ENCODE results near the gene SLBP. TPM values are rescaled to one million over a fixed set of nuclear protein-coding genes. Genes with fewer than 3 reads are reported as not detected.
"Not testable (repeated sequence)": the region's sequence is repeated elsewhere in the genome, so short reads cannot be mapped to it uniquely, and the experiment has no call there.

The SLBP gene
- total RNA-seq, 1 experiment from 2014 or later: 98.3 TPM

DNA sequence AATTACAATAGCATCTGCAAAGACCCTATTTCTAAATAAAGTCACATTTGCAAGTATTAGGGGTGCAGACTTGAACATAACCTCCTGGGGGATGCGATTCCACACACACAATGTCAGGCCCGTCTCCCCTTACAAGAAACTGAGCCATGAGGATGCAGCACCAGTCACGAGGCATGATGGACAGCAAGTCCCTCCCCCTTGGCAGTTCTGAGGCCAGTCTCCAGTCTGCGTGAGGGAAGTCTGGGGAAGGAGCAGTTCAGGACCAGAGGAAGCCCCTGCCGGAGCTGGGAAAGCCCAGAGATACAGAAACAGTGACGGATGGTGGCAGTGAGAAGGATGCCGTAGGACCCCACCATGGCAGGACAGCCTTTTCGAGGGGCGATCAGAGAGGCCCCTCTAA, 37.4 kb downstream of the SLBP start:
- ChIA-PET POLR2A (ENCODE audit: unreplicated experiment) (no interaction called here), CTCF (no interaction called here)
- Histone ChIP-seq H3K4me3 (ENCODE audit: low read length) (no peak overlapping the region), H3K27me3 (ENCODE audit: low read length) (no peaks in the 10 kb centered on the region), H3K27ac (ENCODE audit: low read length) (no peak overlapping the region), H3K9ac (ENCODE audit: low read length) (no peak overlapping the region), H3K79me2 (ENCODE audit: low read length) (no peaks in the 10 kb centered on the region), H4K20me1 (ENCODE audit: low read length) (no peaks in the 10 kb centered on the region), H2AFZ (ENCODE audit: low read length) (no peak overlapping the region), H3K9me2 (replicated peaks; ENCODE audit: low read length) (no peaks in the 10 kb centered on the region), H3K36me3 (ENCODE audit: low read depth, low read length) (no peaks in the 10 kb centered on the region), H3F3A (ENCODE audit: low read length, unreplicated experiment) (no peaks in the 10 kb centered on the region), H3K4me1 (ENCODE audit: insufficient read depth, low read length) (no peaks in the 10 kb centered on the region), H3K4me2 (ENCODE audit: low read length) (no peak overlapping the region), H3K9me3 (ENCODE audit: low read length) (no peaks in the 10 kb centered on the region)
- ATAC-seq (no peak), DNase-seq (no peak)
- no TSS peak for BruUV-seq (replicated peaks)
- intact Hi-C loops (cut with micrococcal nuclease): no loop called here
- TF ChIP-seq EZH2 (IDR thresholded peaks at IDR 0.05; ENCODE audit: low read length, unreplicated experiment): no peak
- TF ChIP-seq EZH2phosphoT487 (IDR thresholded peaks at IDR 0.05; ENCODE audit: borderline replicate concordance, low read length): no peak
- TF ChIP-seq, protein P1, sequence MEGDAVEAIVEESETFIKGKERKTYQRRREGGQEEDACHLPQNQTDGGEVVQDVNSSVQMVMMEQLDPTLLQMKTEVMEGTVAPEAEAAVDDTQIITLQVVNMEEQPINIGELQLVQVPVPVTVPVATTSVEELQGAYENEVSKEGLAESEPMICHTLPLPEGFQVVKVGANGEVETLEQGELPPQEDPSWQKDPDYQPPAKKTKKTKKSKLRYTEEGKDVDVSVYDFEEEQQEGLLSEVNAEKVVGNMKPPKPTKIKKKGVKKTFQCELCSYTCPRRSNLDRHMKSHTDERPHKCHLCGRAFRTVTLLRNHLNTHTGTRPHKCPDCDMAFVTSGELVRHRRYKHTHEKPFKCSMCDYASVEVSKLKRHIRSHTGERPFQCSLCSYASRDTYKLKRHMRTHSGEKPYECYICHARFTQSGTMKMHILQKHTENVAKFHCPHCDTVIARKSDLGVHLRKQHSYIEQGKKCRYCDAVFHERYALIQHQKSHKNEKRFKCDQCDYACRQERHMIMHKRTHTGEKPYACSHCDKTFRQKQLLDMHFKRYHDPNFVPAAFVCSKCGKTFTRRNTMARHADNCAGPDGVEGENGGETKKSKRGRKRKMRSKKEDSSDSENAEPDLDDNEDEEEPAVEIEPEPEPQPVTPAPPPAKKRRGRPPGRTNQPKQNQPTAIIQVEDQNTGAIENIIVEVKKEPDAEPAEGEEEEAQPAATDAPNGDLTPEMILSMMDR (conservative IDR thresholded peaks at IDR 0.05; ENCODE audit: low read depth, low read length): no peak

DNA sequence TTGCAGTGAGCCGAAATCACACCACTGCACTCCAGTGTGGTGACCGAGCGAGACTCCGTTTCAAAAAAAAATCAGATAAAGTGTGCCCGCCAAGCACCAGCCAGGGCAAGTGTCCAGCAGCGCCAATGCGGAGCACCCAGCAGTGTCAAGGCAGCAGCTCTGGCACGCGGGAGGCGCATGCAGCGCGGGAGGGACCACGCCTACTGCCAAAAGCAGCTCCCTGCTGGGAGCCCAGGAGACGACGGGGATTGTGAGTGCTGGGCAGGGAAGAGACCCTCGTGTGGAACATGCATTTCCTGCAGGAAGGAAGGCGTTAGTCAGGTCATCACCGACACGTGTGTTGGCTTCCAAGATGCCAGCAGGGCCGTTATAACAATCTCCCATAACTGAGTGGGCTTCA, 38.4 kb downstream of the SLBP start:
- intact Hi-C loops (cut with micrococcal nuclease): no loop called here
- no peak for ATAC-seq
- Histone ChIP-seq H3K79me2 (ENCODE audit: low read length) (no peaks in the 10 kb centered on the region), H3K4me1 (ENCODE audit: insufficient read depth, low read length) (no peaks in the 10 kb centered on the region), H2AFZ (ENCODE audit: low read length) (no peak overlapping the region), H3F3A (ENCODE audit: low read length, unreplicated experiment) (no peaks in the 10 kb centered on the region), H3K27ac (ENCODE audit: low read length) (no peak overlapping the region), H3K9ac (ENCODE audit: low read length) (no peak overlapping the region), H3K9me3 (ENCODE audit: low read length) (no peaks in the 10 kb centered on the region), H3K4me3 (ENCODE audit: low read length) (no peak overlapping the region), H3K9me2 (replicated peaks; ENCODE audit: low read length) (no peaks in the 10 kb centered on the region), H3K36me3 (ENCODE audit: low read depth, low read length) (no peaks in the 10 kb centered on the region), H3K4me2 (ENCODE audit: low read length) (no peak overlapping the region), H3K27me3 (ENCODE audit: low read length) (no peaks in the 10 kb centered on the region), H4K20me1 (ENCODE audit: low read length) (no peaks in the 10 kb centered on the region)
- no peak for DNase-seq
- no TSS peak for BruUV-seq (replicated peaks)
- ChIA-PET CTCF (no interaction called here), POLR2A (ENCODE audit: unreplicated experiment) (no interaction called here)
- TF ChIP-seq EZH2phosphoT487 (IDR thresholded peaks at IDR 0.05; ENCODE audit: borderline replicate concordance, low read length): no peak
- no peak for TF ChIP-seq EZH2 (IDR thresholded peaks at IDR 0.05; ENCODE audit: low read length, unreplicated experiment)
- TF ChIP-seq, protein P1 (conservative IDR thresholded peaks at IDR 0.05; ENCODE audit: low read depth, low read length): no peak

DNA sequence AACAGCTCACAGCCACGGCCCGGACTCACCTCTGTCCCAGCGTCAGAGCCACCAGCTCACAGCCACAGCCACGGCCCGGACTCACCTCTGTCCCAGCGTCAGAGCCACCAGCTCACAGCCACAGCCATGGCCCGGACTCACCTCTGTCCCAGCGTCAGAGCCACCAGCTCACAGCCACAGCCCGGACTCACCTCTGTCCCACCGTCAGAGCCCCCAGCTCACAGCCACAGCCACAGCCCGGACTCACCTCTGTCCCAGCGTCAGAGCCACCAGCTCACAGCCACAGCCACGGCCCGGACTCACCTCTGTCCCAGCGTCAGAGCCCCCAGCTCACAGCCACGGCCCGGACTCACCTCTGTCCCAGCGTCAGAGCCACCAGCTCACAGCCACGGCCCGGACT, 41.1 kb downstream of the SLBP start:
- H3K4me3 ChIP-seq (ENCODE audit: low read length); H3K9ac ChIP-seq (ENCODE audit: low read length); H3F3A ChIP-seq (ENCODE audit: low read length, unreplicated experiment); CTCF ChIA-PET; H3K9me3 ChIP-seq (ENCODE audit: low read length); H3K27me3 ChIP-seq (ENCODE audit: low read length); H3K4me1 ChIP-seq (ENCODE audit: insufficient read depth, low read length); H3K4me2 ChIP-seq (ENCODE audit: low read length); POLR2A ChIA-PET (ENCODE audit: unreplicated experiment); H3K79me2 ChIP-seq (ENCODE audit: low read length); intact Hi-C loops (cut with micrococcal nuclease); DNase-seq; H3K27ac ChIP-seq (ENCODE audit: low read length); H3K9me2 ChIP-seq (replicated peaks; ENCODE audit: low read length); BruUV-seq (replicated peaks); ATAC-seq; H2AFZ ChIP-seq (ENCODE audit: low read length); H3K36me3 ChIP-seq (ENCODE audit: low read depth, low read length); H4K20me1 ChIP-seq (ENCODE audit: low read length): not testable (repeated sequence)
